HEK293 (cell line): ENCODE data around the gene PTPN9.

Experiments
- CTCF ChIA-PET: fragments of 350-600 bp; formaldehyde crosslinking; extraction: SDS; loops from one replicate; lab custom pipeline; 2021; ENCODE audit warnings: antibody characterized with exemption; lab: Yijun Ruan, JAX
- POLR2A ChIA-PET: fragments of 300-600 bp; formaldehyde crosslinking; extraction: SDS; loops from one replicate; lab custom pipeline; 2020; ENCODE audit warnings: antibody characterized with exemption, inconsistent platforms; lab: Yijun Ruan, JAX
- H3K27ac ChIP-seq: fragments of 200-500 bp; sonication (Bioruptor generic); 2 replicates; pipeline ENCODE4 v1.5.1; 2014; ENCODE audit warnings: low read depth, low read length, control low read depth, inconsistent platforms; ENCODE audit errors: extremely low read depth
- H3K36me3 ChIP-seq, 2 experiments: fragments of 200-500 bp in 1 of 2; sonication (Bioruptor generic) in 1 of 2; 1 replicate in 1 of 2; 2 replicates in 1 of 2; pipeline ENCODE4 v1.5.1; 2014 to 2017; ENCODE audit warnings: inconsistent platforms in 2 of 2, low read length in 2 of 2; ENCODE audit not compliant: control insufficient read depth in 2 of 2, insufficient read depth in 1 of 2
- H3K4me1 ChIP-seq: fragments of 200-500 bp; sonication (Bioruptor generic); 2 replicates; pipeline ENCODE4 v1.5.1; 2014; ENCODE audit warnings: mild to moderate bottlenecking, low read length, inconsistent platforms; ENCODE audit not compliant: control insufficient read depth, insufficient read depth
- H3K4me3 ChIP-seq: 2 replicates; pipeline ENCODE4 v1.5.1; 2011; ENCODE audit warnings: low read depth, mild to moderate bottlenecking, control low read depth, low read length, moderate library complexity
- H3K9me3 ChIP-seq: fragments of 200-500 bp; sonication (Bioruptor generic); 2 replicates; pipeline ENCODE4 v1.5.1; 2014; ENCODE audit warnings: low read depth, low read length, inconsistent platforms; ENCODE audit not compliant: control insufficient read depth, insufficient read depth
- KLF16 ChIP-seq: fragments of 450-650 bp; formaldehyde crosslinking; IDR thresholded peaks from 2 replicates; pipeline ENCODE4 v1.5.1; 2017; ENCODE audit warnings: missing biosample characterization, missing genetic modification characterization
- OVOL3 ChIP-seq: fragments of 450-650 bp; formaldehyde crosslinking; IDR thresholded peaks from 2 replicates; pipeline ENCODE4 v1.5.1; 2016; ENCODE audit warnings: missing biosample characterization, missing genetic modification characterization
- SCRT1 ChIP-seq: fragments of 450-650 bp; formaldehyde crosslinking; IDR thresholded peaks from 2 replicates; pipeline ENCODE4 v1.5.1; 2016; ENCODE audit warnings: missing biosample characterization, missing genetic modification characterization, borderline replicate concordance
- WT1 ChIP-seq: fragments of 450-650 bp; formaldehyde crosslinking; IDR thresholded peaks from 2 replicates; pipeline ENCODE4 v1.5.1; 2016; ENCODE audit warnings: missing biosample characterization, missing genetic modification characterization
- ZBTB1 ChIP-seq: fragments of 450-650 bp; formaldehyde crosslinking; IDR thresholded peaks from 2 replicates; pipeline ENCODE4 v1.5.1; 2016; ENCODE audit warnings: missing biosample characterization, missing genetic modification characterization
- ZBTB21 ChIP-seq: fragments of 450-650 bp; formaldehyde crosslinking; IDR thresholded peaks from 2 replicates; pipeline ENCODE4 v1.5.1; 2017; ENCODE audit warnings: missing biosample characterization, missing genetic modification characterization
- ZBTB7A ChIP-seq: fragments of 450-650 bp; formaldehyde crosslinking; IDR thresholded peaks from 2 replicates; pipeline ENCODE4 v1.5.1; 2016; ENCODE audit warnings: low read depth, missing biosample characterization, missing genetic modification characterization
- ZBTB8A ChIP-seq: fragments of 450-650 bp; formaldehyde crosslinking; IDR thresholded peaks from 2 replicates; pipeline ENCODE4 v1.5.1; 2016; ENCODE audit warnings: missing biosample characterization, missing genetic modification characterization
- ZNF10 ChIP-seq: fragments of 450-650 bp; formaldehyde crosslinking; IDR thresholded peaks from 2 replicates; pipeline ENCODE4 v1.5.1; 2017; ENCODE audit warnings: missing biosample characterization, missing genetic modification characterization
- ZNF114 ChIP-seq: fragments of 450-650 bp; formaldehyde crosslinking; IDR thresholded peaks from 2 replicates; pipeline ENCODE4 v1.5.0; 2017; ENCODE audit warnings: missing biosample characterization, missing genetic modification characterization
- ZNF132 ChIP-seq: fragments of 450-650 bp; formaldehyde crosslinking; IDR thresholded peaks from 2 replicates; pipeline ENCODE4 v1.5.1; 2017; ENCODE audit warnings: missing biosample characterization, missing genetic modification characterization, borderline replicate concordance
- ZNF155 ChIP-seq: fragments of 450-650 bp; formaldehyde crosslinking; IDR thresholded peaks from 2 replicates; pipeline ENCODE4 v1.5.1; 2016; ENCODE audit warnings: missing biosample characterization, missing genetic modification characterization
- ZNF174 ChIP-seq: fragments of 450-650 bp; formaldehyde crosslinking; IDR thresholded peaks from 2 replicates; pipeline ENCODE4 v1.5.0; 2017; ENCODE audit warnings: missing biosample characterization, mild to moderate bottlenecking, missing genetic modification characterization
- ZNF211 ChIP-seq: fragments of 450-650 bp; formaldehyde crosslinking; IDR thresholded peaks from 2 replicates; pipeline ENCODE4 v1.5.1; 2016; ENCODE audit warnings: low read depth, missing biosample characterization, missing genetic modification characterization
- ZNF24 ChIP-seq: fragments of 450-650 bp; formaldehyde crosslinking; IDR thresholded peaks from 2 replicates; pipeline ENCODE4 v1.5.1; 2016; ENCODE audit warnings: missing biosample characterization, missing genetic modification characterization
- ZNF391 ChIP-seq: fragments of 450-650 bp; formaldehyde crosslinking; IDR thresholded peaks from 2 replicates; pipeline ENCODE4 v1.5.1; 2016; ENCODE audit warnings: low read depth, missing biosample characterization, missing genetic modification characterization, borderline replicate concordance
- ZNF433 ChIP-seq: fragments of 450-650 bp; formaldehyde crosslinking; IDR thresholded peaks from 2 replicates; pipeline ENCODE4 v1.5.1; 2016; ENCODE audit warnings: missing biosample characterization, missing genetic modification characterization, low read depth
- ZNF48 ChIP-seq: fragments of 450-650 bp; formaldehyde crosslinking; IDR thresholded peaks from 2 replicates; pipeline ENCODE4 v1.5.1; 2016; ENCODE audit warnings: missing biosample characterization, missing genetic modification characterization
- ZNF596 ChIP-seq: fragments of 450-650 bp; IDR thresholded peaks from 2 replicates; pipeline ENCODE4 v1.5.0; 2018; ENCODE audit warnings: missing biosample characterization, mild to moderate bottlenecking, missing genetic modification characterization, moderate library complexity
- ZNF624 ChIP-seq: fragments of 450-650 bp; formaldehyde crosslinking; IDR thresholded peaks from 2 replicates; pipeline ENCODE4 v1.5.1; 2017; ENCODE audit warnings: missing biosample characterization, missing genetic modification characterization
- ZNF626 ChIP-seq: fragments of 450-650 bp; sonication (Bioruptor Pico); formaldehyde crosslinking; IDR thresholded peaks from 2 replicates; pipeline ENCODE4 v1.5.1; 2018; ENCODE audit warnings: missing biosample characterization, missing genetic modification characterization, inconsistent platforms
- ZNF658 ChIP-seq: fragments of 450-650 bp; formaldehyde crosslinking; IDR thresholded peaks from 2 replicates; pipeline ENCODE4; 2016; ENCODE audit warnings: missing biosample characterization, missing genetic modification characterization
- ZNF670 ChIP-seq: fragments of 450-650 bp; formaldehyde crosslinking; IDR thresholded peaks from 2 replicates; pipeline ENCODE4 v1.5.1; 2016; ENCODE audit warnings: missing biosample characterization, missing genetic modification characterization, low read depth
- ZNF701 ChIP-seq: fragments of 450-650 bp; formaldehyde crosslinking; IDR thresholded peaks from 2 replicates; pipeline ENCODE4 v1.5.1; 2016; ENCODE audit warnings: missing biosample characterization, missing genetic modification characterization
- ZNF768 ChIP-seq: fragments of 450-650 bp; formaldehyde crosslinking; IDR thresholded peaks from 2 replicates; pipeline ENCODE4 v1.5.1; 2018; ENCODE audit warnings: missing biosample characterization, mild to moderate bottlenecking, missing genetic modification characterization
- ZSCAN30 ChIP-seq: fragments of 450-650 bp; IDR thresholded peaks from 2 replicates; pipeline ENCODE4 v1.5.1; 2018; ENCODE audit warnings: missing biosample characterization, mild to moderate bottlenecking, missing genetic modification characterization, moderate library complexity
- TF ChIP-seq, protein P1 (sequence below): fragments of 450-650 bp; formaldehyde crosslinking; IDR thresholded peaks from 2 replicates; pipeline ENCODE4 v1.5.1; 2017; ENCODE audit warnings: missing biosample characterization, missing genetic modification characterization
- TF ChIP-seq, protein P2 (sequence below): fragments of 450-650 bp; formaldehyde crosslinking; IDR thresholded peaks from 2 replicates; pipeline ENCODE4 v1.5.1; 2016; ENCODE audit warnings: missing biosample characterization, missing genetic modification characterization
- TF ChIP-seq, protein P3 (sequence below): fragments of 450-650 bp; formaldehyde crosslinking; IDR thresholded peaks from 2 replicates; pipeline ENCODE4 v1.5.1; 2016; ENCODE audit warnings: missing biosample characterization, missing genetic modification characterization
- TF ChIP-seq, protein P4 (sequence below): IDR thresholded peaks from 2 replicates; pipeline ENCODE4 v1.6.1; 2011; ENCODE audit warnings: mild to moderate bottlenecking, low read depth, low read length, borderline replicate concordance
- TF ChIP-seq, protein P5 (sequence below): fragments of 450-650 bp; formaldehyde crosslinking; IDR thresholded peaks from 2 replicates; pipeline ENCODE4 v1.5.0; 2017; ENCODE audit warnings: missing biosample characterization, missing genetic modification characterization, borderline replicate concordance

The PTPN9 gene

DNA sequence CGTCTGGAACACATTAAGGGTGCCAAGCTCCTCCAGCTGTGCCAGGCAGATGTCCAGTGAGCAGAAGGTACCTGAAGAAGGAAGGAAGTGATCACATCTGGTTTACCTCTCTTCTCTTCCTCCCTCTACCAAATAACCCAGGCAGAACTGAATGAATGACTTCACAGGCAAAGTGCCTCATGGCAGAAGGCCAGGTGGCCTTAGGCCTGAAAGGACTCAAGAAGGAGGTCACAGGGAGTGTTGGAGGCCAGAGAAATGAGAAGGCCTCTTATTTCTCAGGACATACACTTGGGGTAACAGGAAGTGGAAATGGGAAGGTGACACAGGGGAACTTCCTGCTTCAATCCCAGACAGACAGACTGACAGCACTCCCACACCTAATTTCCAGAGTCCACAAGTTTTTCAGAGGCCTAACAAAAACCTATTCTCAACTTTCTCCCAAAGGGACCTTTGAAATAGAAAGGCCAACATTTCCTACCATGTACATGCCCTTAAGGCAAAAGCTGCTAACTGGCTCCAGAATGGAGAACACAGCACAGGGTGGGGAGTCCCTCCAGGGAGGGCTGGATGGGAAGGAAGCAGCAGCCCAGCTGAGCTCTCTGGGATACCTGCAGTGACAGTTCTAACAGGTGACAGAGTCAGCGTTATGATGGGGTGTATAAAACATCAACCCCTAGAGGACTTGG lies 110.1 kb downstream of the PTPN9 start:
- TF ChIP-seq ZNF48 (no peak), ZNF701 (tag by site-specific recombination) (no peak), ZNF174 (tag by site-specific recombination) (no peak), SCRT1 (tag by site-specific recombination) (no peak), WT1 (tag by site-specific recombination) (no peak), ZSCAN30 (tag by site-specific recombination) (no peak), KLF16 (no peak), ZNF10 (tag by site-specific recombination) (no peak), ZNF658 (tag by site-specific recombination) (no peak), ZNF626 (tag by site-specific recombination) (no peak), OVOL3 (no peak)
- TF ChIP-seq, protein P1, sequence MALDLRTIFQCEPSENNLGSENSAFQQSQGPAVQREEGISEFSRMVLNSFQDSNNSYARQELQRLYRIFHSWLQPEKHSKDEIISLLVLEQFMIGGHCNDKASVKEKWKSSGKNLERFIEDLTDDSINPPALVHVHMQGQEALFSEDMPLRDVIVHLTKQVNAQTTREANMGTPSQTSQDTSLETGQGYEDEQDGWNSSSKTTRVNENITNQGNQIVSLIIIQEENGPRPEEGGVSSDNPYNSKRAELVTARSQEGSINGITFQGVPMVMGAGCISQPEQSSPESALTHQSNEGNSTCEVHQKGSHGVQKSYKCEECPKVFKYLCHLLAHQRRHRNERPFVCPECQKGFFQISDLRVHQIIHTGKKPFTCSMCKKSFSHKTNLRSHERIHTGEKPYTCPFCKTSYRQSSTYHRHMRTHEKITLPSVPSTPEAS (tag by site-specific recombination): no peak
- TF ChIP-seq, protein P2, sequence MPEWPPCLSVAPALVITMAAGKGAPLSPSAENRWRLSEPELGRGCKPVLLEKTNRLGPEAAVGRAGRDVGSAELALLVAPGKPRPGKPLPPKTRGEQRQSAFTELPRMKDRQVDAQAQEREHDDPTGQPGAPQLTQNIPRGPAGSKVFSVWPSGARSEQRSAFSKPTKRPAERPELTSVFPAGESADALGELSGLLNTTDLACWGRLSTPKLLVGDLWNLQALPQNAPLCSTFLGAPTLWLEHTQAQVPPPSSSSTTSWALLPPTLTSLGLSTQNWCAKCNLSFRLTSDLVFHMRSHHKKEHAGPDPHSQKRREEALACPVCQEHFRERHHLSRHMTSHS (tag by site-specific recombination): no peak
- TF ChIP-seq, protein P3, sequence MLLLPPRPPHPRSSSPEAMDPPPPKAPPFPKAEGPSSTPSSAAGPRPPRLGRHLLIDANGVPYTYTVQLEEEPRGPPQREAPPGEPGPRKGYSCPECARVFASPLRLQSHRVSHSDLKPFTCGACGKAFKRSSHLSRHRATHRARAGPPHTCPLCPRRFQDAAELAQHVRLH (tag by site-specific recombination): no peak
- ChIA-PET CTCF (no interaction called here), POLR2A (interaction anchor here (1.8 kb wide), 1 partner anchor 17 kb away, joined by 4 read pairs; the partner anchor contains the start of gene SIN3A)

DNA sequence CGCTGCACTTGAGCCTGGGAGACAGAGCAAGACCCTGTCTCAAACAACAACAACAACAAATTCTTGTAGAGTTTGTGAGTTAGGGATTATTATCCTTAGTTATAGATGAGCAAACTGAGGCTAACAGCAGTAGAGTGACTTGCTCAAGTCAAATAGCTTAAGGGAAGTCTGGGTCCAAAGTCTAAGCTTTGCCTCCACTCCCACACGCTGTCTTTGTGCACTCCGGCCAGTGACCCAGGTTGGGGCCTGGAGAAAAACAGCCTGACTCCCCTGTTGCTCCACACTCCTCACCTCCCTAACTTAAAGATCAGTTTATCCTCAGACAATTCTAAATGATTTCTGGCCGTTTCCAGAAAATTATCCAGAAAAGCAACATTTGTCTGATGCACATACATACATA lies 118.5 kb downstream of the PTPN9 start:
- H3K27ac ChIP-seq: no peak overlapping the region
- no peaks in the 10 kb centered on the region for H3K9me3 ChIP-seq
- H3K4me1 ChIP-seq: no peaks in the 10 kb centered on the region
- POLR2A ChIA-PET: interaction anchor here (0.6 to 1.0 kb wide), 2 partner anchors 31 to 165 kb away, joined by 3 to 4 read pairs; partner anchors contain the start of gene SNUPN
- CTCF ChIA-PET: interaction anchor here (0.7 kb wide), 1 partner anchor 72 kb away, joined by 3 read pairs; no protein-coding TSS in a partner anchor
- H3K4me3 ChIP-seq: no peak overlapping the region
- peaks cover 3 to 9% of the 10 kb centered on the region in 2 experiments; a peak in 2 of 3 replicates for H3K36me3 ChIP-seq
- TF ChIP-seq ZBTB21 (tag by site-specific recombination) (no peak), ZNF768 (no peak), ZNF433 (tag by site-specific recombination) (no peak), ZNF155 (tag by site-specific recombination) (no peak), ZBTB7A (no peak), ZNF391 (tag by site-specific recombination) (no peak), ZNF596 (tag by site-specific recombination) (no peak), ZNF24 (tag by site-specific recombination) (no peak), ZNF624 (tag by site-specific recombination) (no peak), ZNF670 (tag by site-specific recombination) (no peak), ZNF211 (tag by site-specific recombination) (no peak), ZBTB1 (tag by site-specific recombination) (no peak), ZNF114 (tag by site-specific recombination) (no peak), ZNF132 (tag by site-specific recombination) (no peak), ZBTB8A (tag by site-specific recombination) (no peak)
- TF ChIP-seq, protein P4, sequence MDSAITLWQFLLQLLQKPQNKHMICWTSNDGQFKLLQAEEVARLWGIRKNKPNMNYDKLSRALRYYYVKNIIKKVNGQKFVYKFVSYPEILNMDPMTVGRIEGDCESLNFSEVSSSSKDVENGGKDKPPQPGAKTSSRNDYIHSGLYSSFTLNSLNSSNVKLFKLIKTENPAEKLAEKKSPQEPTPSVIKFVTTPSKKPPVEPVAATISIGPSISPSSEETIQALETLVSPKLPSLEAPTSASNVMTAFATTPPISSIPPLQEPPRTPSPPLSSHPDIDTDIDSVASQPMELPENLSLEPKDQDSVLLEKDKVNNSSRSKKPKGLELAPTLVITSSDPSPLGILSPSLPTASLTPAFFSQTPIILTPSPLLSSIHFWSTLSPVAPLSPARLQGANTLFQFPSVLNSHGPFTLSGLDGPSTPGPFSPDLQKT: no peak
- TF ChIP-seq, protein P5, sequence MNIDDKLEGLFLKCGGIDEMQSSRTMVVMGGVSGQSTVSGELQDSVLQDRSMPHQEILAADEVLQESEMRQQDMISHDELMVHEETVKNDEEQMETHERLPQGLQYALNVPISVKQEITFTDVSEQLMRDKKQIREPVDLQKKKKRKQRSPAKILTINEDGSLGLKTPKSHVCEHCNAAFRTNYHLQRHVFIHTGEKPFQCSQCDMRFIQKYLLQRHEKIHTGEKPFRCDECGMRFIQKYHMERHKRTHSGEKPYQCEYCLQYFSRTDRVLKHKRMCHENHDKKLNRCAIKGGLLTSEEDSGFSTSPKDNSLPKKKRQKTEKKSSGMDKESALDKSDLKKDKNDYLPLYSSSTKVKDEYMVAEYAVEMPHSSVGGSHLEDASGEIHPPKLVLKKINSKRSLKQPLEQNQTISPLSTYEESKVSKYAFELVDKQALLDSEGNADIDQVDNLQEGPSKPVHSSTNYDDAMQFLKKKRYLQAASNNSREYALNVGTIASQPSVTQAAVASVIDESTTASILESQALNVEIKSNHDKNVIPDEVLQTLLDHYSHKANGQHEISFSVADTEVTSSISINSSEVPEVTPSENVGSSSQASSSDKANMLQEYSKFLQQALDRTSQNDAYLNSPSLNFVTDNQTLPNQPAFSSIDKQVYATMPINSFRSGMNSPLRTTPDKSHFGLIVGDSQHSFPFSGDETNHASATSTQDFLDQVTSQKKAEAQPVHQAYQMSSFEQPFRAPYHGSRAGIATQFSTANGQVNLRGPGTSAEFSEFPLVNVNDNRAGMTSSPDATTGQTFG: no peak

More for the DNA sequence above, 110.1 kb downstream of the PTPN9 start:
- Histone ChIP-seq H3K4me3 (no peak overlapping the region), H3K36me3 (peaks cover 56 to 74% of the 10 kb centered on the region in 2 experiments), H3K27ac (no peak overlapping the region), H3K4me1 (no peaks in the 10 kb centered on the region), H3K9me3 (no peaks in the 10 kb centered on the region)
